IMR-90 (cell line): ENCODE measurements around the gene SRRM3. TPM values are rescaled to one million over a fixed set of nuclear protein-coding genes. Genes with fewer than 3 reads are reported as not detected.
A peak's percentile ranks its signal among the peaks of the same experiment; 100 is the strongest.

Source experiments
- ATAC-seq: fragments of 200-7000 bp; cut with Tn5 transposase; 2 replicates; pipeline ENCODE4 v1.9.1; 2020; ENCODE audit warnings: low read depth, mild to moderate bottlenecking, moderate library complexity
- BruUV-seq: library from RNA; stranded (reverse); fragments of 400-500 nt; replicated peaks from 2 replicates; lab custom pipeline; 2021; lab: Mats Ljungman, UMichigan
- CTCF ChIA-PET: fragments of 300-600 bp; formaldehyde crosslinking; extraction: SDS; loops from one replicate; lab custom pipeline; 2021; ENCODE audit warnings: antibody characterized with exemption; lab: Yijun Ruan, JAX
- POLR2A ChIA-PET: fragments of 300-600 bp; sonication (Branson Sonifier 250); formaldehyde crosslinking; loops from one replicate; lab custom pipeline; 2022; ENCODE audit warnings: antibody characterized with exemption; ENCODE audit not compliant: unreplicated experiment; lab: Charles Lee
- DNase-seq: peaks from one replicate; pipeline ENCODE4 v3.0.0; 2013
- H2AFZ ChIP-seq: replicated peaks from 2 replicates; pipeline ENCODE3; 2013; ENCODE audit warnings: low read length, mild to moderate bottlenecking; ENCODE audit not compliant: poor library complexity
- H2AK5ac ChIP-seq: 2 replicates; pipeline ENCODE4 v1.6.1; 2013; ENCODE audit warnings: low read depth, low read length, inconsistent platforms
- H2AK9ac ChIP-seq: replicated peaks from 2 replicates; pipeline ENCODE3; 2013; ENCODE audit warnings: mild to moderate bottlenecking, low read depth, low read length, moderate library complexity; ENCODE audit not compliant: poor library complexity
- H2BK120ac ChIP-seq: 2 replicates; pipeline ENCODE4 v1.6.1; 2013; ENCODE audit warnings: low read depth, low read length, inconsistent platforms
- H2BK15ac ChIP-seq: 3 replicates; pipeline ENCODE4 v1.6.1; 2013; ENCODE audit warnings: low read depth, low read length, inconsistent platforms
- H2BK20ac ChIP-seq: 2 replicates; pipeline ENCODE4 v1.6.1; 2013; ENCODE audit warnings: low read depth, mild to moderate bottlenecking, inconsistent platforms, low read length, moderate library complexity
- H2BK5ac ChIP-seq: 2 replicates; pipeline ENCODE4 v1.6.1; 2013; ENCODE audit warnings: mild to moderate bottlenecking, low read depth, low read length, inconsistent platforms; ENCODE audit not compliant: poor library complexity, severe bottlenecking
- H3K14ac ChIP-seq: replicated peaks from 2 replicates; pipeline ENCODE4 v1.6.1; 2013; ENCODE audit warnings: low read depth, low read length, inconsistent platforms
- H3K18ac ChIP-seq: 2 replicates; pipeline ENCODE4 v1.6.1; 2013; ENCODE audit warnings: low read depth, low read length, control low read depth
- H3K23ac ChIP-seq: 2 replicates; pipeline ENCODE4 v1.6.1; 2013; ENCODE audit warnings: low read depth, low read length, inconsistent platforms
- H3K27ac ChIP-seq: 2 replicates; pipeline ENCODE4 v1.5.1; 2013; ENCODE audit warnings: mild to moderate bottlenecking, control low read depth, low read length; ENCODE audit not compliant: insufficient read depth
- H3K27me3 ChIP-seq: 2 replicates; pipeline ENCODE4 v1.6.1; 2013; ENCODE audit warnings: low read length; ENCODE audit not compliant: control insufficient read depth, insufficient read depth
- H3K36me3 ChIP-seq: 2 replicates; pipeline ENCODE4 v1.6.1; 2013; ENCODE audit warnings: low read length, mixed read lengths; ENCODE audit not compliant: control insufficient read depth, insufficient read depth
- H3K4ac ChIP-seq: 2 replicates; pipeline ENCODE4 v1.6.1; 2013; ENCODE audit warnings: low read depth, low read length, inconsistent platforms
- H3K4me1 ChIP-seq: 2 replicates; pipeline ENCODE4 v1.6.1; 2013; ENCODE audit warnings: low read length, mixed read lengths; ENCODE audit not compliant: control insufficient read depth, insufficient read depth
- H3K4me2 ChIP-seq: 2 replicates; pipeline ENCODE4 v1.6.1; 2013; ENCODE audit warnings: low read depth, mild to moderate bottlenecking, control low read depth, low read length, moderate library complexity
- H3K4me3 ChIP-seq: 2 replicates; pipeline ENCODE4 v1.5.1; 2013; ENCODE audit warnings: low read depth, mild to moderate bottlenecking, control low read depth, low read length, moderate library complexity; ENCODE audit not compliant: insufficient read depth
- H3K56ac ChIP-seq: 2 replicates; pipeline ENCODE4 v1.6.1; 2013; ENCODE audit warnings: low read length, inconsistent platforms; ENCODE audit not compliant: insufficient read depth; ENCODE audit errors: extremely low read depth
- H3K79me1 ChIP-seq, 2 experiments: 2 replicates each; pipeline ENCODE4 v1.6.1; 2013; ENCODE audit warnings: low read length in 2 of 2, inconsistent platforms in 1 of 2, low read depth in 1 of 2
- H3K9ac ChIP-seq: 2 replicates; pipeline ENCODE4 v1.6.1; 2013; ENCODE audit warnings: low read depth, low read length, control low read depth
- H3K9me1 ChIP-seq: 2 replicates; pipeline ENCODE4 v1.6.1; 2013; ENCODE audit warnings: low read length, inconsistent platforms; ENCODE audit not compliant: insufficient read depth
- H3K9me3 ChIP-seq: 2 replicates; pipeline ENCODE4 v1.6.1; 2013; ENCODE audit warnings: low read length; ENCODE audit not compliant: control insufficient read depth, insufficient read depth
- H4K20me1 ChIP-seq: 2 replicates; pipeline ENCODE4 v1.6.1; 2013; ENCODE audit warnings: low read length, inconsistent platforms; ENCODE audit not compliant: insufficient read depth
- H4K5ac ChIP-seq: 2 replicates; pipeline ENCODE4 v1.6.1; 2013; ENCODE audit warnings: mild to moderate bottlenecking, low read depth, low read length, control low read depth
- H4K8ac ChIP-seq, 2 experiments: 2 replicates each; pipeline ENCODE4 v1.6.1; 2013; ENCODE audit warnings: low read depth in 2 of 2, low read length in 2 of 2, control low read depth in 1 of 2, inconsistent platforms in 1 of 2
- H4K91ac ChIP-seq: 2 replicates; pipeline ENCODE4 v1.6.1; 2013; ENCODE audit warnings: low read depth, low read length, inconsistent platforms; ENCODE audit not compliant: insufficient read depth
- BHLHE40 ChIP-seq: fragments of 150-350 bp; IDR thresholded peaks from 2 replicates; pipeline ENCODE4 v1.6.1; 2016; ENCODE audit warnings: mild to moderate bottlenecking, low read depth, low read length
- CEBPB ChIP-seq: IDR thresholded peaks from 2 replicates; pipeline ENCODE4 v1.6.1; 2012; ENCODE audit warnings: low read depth, low read length, improper control_type of control experiment
- MAFK ChIP-seq: IDR thresholded peaks from 2 replicates; pipeline ENCODE4 v1.6.1; 2012; ENCODE audit warnings: low read depth, low read length, improper control_type of control experiment
- MAZ ChIP-seq: IDR thresholded peaks from 2 replicates; pipeline ENCODE4 v1.6.1; 2012; ENCODE audit warnings: low read depth, mild to moderate bottlenecking, low read length, improper control_type of control experiment, moderate library complexity, borderline replicate concordance
- MXI1 ChIP-seq: IDR thresholded peaks from 2 replicates; pipeline ENCODE4 v1.6.1; 2012; ENCODE audit warnings: low read depth, mild to moderate bottlenecking, low read length, moderate library complexity, borderline replicate concordance
- NFE2L2 ChIP-seq: fragments of 150-350 bp; IDR thresholded peaks from 2 replicates; pipeline ENCODE4 v1.6.1; 2016; ENCODE audit warnings: low read depth, mild to moderate bottlenecking, low read length
- RFX5 ChIP-seq: IDR thresholded peaks from 2 replicates; pipeline ENCODE4 v1.8.0; 2012; ENCODE audit warnings: low read depth, mild to moderate bottlenecking, low read length, moderate library complexity
- WGBS, 2 experiments: methylation state at CpG; one replicate each; pipeline versions ENCODE4 v1.1.5 to v1.1.7; 2013; ENCODE audit warnings: missing lambda C conversion rate in 2 of 2; ENCODE audit not compliant: insufficient read length in 1 of 2; ENCODE audit errors: extremely low coverage in 2 of 2; 5-methylcytosine and 5-hydroxymethylcytosine counted together
- dilution Hi-C: fragments of 300-500 bp; cut with HindIII; formaldehyde crosslinking; loops from one replicate; pipeline ENCODE4 v1.14.3; 2018; ENCODE audit warnings: low sequenced_read_pairs; ENCODE audit not compliant: unreplicated experiment
- in situ Hi-C: fragments of 300-500 bp; cut with MboI; formaldehyde crosslinking; loops from 3 replicates; pipeline ENCODE4 v1.14.3; 2019; ENCODE audit warnings: low sequenced_read_pairs, inconsistent platforms, mixed read lengths
- intact Hi-C: fragments of 100-400 bp; cut with micrococcal nuclease; formaldehyde crosslinking; loops from 2 replicates; pipeline ENCODE4 v1.10.0; 2022
- polyA plus RNA-seq, 3 experiments: library from polyadenylated mRNA; depleted of rRNA; stranded (reverse); fragments of >200 nt; gene quantifications; 2 replicates each; pipeline ENCODE4 v1.2.3, GENCODE V29; 2012; ENCODE audit warnings: low replicate concordance in 1 of 3
- total RNA-seq: library from RNA; depleted of rRNA; stranded (reverse); fragments of >200 nt; gene quantifications from 2 replicates; pipeline ENCODE4 v1.2.3, GENCODE V29; 2012
- TF ChIP-seq, protein P1 (sequence below): fragments of 150-350 bp; IDR thresholded peaks from 2 replicates; pipeline ENCODE4 v1.6.1; 2016; ENCODE audit warnings: low read depth, mild to moderate bottlenecking, low read length, moderate library complexity, borderline replicate concordance
- TF ChIP-seq, protein P2 (sequence below): conservative IDR thresholded peaks from 2 replicates; pipeline ENCODE4 v1.5.1; 2012; ENCODE audit warnings: mild to moderate bottlenecking, low read depth, low read length, improper control_type of control experiment

The SRRM3 gene
- total and polyA plus RNA-seq, 2 of the 4 experiments (the other 2 are of a cell fraction) = 0.18 to 2.5 TPM

DNA sequence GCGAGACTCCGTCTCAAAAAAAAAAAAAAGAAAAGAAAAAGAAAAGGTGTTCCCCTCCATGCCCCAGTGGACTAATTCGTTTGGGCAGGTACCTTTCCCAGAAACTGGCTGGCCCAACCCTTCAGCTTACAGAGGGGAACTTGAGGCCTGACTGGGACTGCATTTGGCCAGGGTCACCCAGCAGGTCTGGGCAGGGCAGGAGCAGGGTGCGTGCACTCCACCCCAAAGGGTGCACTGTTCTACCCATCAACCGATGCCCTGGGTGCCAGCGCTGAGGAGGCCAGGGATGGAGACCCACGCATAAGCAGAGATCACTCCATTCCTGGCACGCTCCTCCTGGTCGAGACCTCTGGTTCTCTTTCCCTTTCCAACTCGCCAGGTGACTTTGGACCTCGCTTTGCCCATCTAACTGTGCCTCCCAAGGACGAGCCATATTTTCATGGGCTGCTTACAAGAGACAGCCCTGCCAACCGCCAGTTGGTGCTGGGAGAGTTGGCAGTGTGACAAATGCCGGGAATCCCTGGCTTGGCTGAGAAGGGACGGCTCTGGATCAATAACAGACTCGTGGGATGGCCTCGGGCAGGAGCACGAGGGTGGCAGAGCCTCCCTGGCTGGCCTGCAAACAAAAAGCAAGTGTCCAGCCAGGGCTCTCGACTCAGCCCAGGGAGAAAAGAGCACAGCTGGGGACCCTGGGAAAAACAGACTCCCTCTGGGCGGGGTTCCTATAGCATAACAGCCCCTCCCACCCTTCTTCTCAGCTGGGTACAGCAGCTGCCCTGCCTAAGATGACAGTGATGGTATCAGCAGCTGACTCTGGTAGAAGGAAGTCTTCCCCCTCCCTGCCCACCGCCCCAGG lies 108.6 kb downstream of the SRRM3 start:
- ATAC-seq (no peak), DNase-seq (no peak)
- Histone ChIP-seq H3K23ac (no peak overlapping the region), H3K27me3 (no peaks in the 10 kb centered on the region), H4K8ac (no peak overlapping the region), H4K20me1 (no peaks in the 10 kb centered on the region), H3K9me1 (no peaks in the 10 kb centered on the region), H3K4me2 (no peak overlapping the region), H3K18ac (no peak overlapping the region), H3K4me3 (no peak overlapping the region), H2AFZ (peak overlapping the region; percentile 63), H2AK9ac (no peak overlapping the region), H4K5ac (no peak overlapping the region), H2AK5ac (no peak overlapping the region), H2BK120ac (no peak overlapping the region), H3K27ac (no peak overlapping the region), H3K56ac (no peak overlapping the region), H3K14ac (no peak overlapping the region), H2BK5ac (no peak overlapping the region), H2BK20ac (no peak overlapping the region), H4K91ac (no peak overlapping the region), H3K4me1 (peaks cover 6% of the 10 kb centered on the region), H3K36me3 (no peaks in the 10 kb centered on the region), H3K9me3 (0 out of 2 replicates have a peak, but pooled peaks cover 2% of the 10 kb centered on the region), H3K79me1 (no peaks in the 10 kb centered on the region), H2BK15ac (no peak overlapping the region), H3K4ac (no peak overlapping the region), H3K9ac (no peak overlapping the region)
- TF ChIP-seq, protein P1, sequence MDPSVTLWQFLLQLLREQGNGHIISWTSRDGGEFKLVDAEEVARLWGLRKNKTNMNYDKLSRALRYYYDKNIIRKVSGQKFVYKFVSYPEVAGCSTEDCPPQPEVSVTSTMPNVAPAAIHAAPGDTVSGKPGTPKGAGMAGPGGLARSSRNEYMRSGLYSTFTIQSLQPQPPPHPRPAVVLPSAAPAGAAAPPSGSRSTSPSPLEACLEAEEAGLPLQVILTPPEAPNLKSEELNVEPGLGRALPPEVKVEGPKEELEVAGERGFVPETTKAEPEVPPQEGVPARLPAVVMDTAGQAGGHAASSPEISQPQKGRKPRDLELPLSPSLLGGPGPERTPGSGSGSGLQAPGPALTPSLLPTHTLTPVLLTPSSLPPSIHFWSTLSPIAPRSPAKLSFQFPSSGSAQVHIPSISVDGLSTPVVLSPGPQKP = no peak
- TF ChIP-seq BHLHE40 (no peak), NFE2L2 (no peak), CEBPB (no peak), RFX5 (no peak), MAFK (no peak), MXI1 (no peak), MAZ (no peak)
- TF ChIP-seq, protein P2, sequence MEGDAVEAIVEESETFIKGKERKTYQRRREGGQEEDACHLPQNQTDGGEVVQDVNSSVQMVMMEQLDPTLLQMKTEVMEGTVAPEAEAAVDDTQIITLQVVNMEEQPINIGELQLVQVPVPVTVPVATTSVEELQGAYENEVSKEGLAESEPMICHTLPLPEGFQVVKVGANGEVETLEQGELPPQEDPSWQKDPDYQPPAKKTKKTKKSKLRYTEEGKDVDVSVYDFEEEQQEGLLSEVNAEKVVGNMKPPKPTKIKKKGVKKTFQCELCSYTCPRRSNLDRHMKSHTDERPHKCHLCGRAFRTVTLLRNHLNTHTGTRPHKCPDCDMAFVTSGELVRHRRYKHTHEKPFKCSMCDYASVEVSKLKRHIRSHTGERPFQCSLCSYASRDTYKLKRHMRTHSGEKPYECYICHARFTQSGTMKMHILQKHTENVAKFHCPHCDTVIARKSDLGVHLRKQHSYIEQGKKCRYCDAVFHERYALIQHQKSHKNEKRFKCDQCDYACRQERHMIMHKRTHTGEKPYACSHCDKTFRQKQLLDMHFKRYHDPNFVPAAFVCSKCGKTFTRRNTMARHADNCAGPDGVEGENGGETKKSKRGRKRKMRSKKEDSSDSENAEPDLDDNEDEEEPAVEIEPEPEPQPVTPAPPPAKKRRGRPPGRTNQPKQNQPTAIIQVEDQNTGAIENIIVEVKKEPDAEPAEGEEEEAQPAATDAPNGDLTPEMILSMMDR = no peak
- ChIA-PET CTCF (no interaction called here), POLR2A (no interaction called here)
- dilution Hi-C loops (no loop called here), intact Hi-C loops (no loop called here), in situ Hi-C loops (loop anchor here (5.0 kb wide), 1 partner anchor 128 kb away; no protein-coding TSS in a partner anchor)
- 73% methylated on average over 5 of the region's 21 CpGs; no CpG with 5 or more reads in 1 of the 2 experiments for WGBS, 2 experiments
- no TSS peak for BruUV-seq
